ENCODE data around the gene FAM118A.
"Not testable (repeated sequence)": the region's sequence is repeated elsewhere in the genome, so short reads cannot be mapped to it uniquely, and the experiment has no call there.

The FAM118A gene

DNA sequence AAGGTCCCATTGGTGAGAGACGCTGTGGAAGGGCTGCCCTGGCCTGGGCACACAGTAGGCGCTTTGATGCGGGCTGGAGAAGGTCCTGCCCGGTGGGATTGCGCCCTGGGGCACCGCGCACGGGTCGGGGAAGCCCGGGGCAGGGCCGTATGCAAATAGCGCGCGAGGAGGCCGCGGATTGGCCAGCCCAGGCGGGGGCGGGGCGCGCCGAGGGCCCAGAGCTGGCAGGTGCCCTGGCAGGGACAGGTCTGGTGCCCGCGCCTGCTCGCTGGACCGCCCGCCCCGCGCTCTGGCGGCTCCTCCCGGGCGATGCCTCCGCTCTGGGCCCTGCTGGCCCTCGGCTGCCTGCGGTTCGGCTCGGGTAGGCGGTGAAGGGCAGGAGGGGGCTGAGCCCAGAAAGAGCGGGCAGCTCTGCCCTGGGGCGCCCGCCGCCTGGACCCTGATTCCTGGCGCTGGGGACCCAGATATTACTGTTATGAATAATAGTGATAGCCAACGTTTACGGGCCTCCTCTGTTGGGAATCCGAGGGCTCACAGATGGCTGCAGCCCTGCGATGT lies 24.9 kb upstream of the FAM118A start, which contains the start of gene UPK3A:
UPK3A (plus strand) TSS at position 245 of the 558 bp plus-strand sequence; CDS start at position 310, 65 bp downstream.
- no peak for DNase-seq

- no peak for DNase-seq
Measured at GRCh38 chr22:45285263-45286058, 24.3 kb upstream of the FAM118A start.

- no peak for DNase-seq
Measured at GRCh38 chr22:45286854-45287551, 22.7 kb upstream of the FAM118A start.

DNA sequence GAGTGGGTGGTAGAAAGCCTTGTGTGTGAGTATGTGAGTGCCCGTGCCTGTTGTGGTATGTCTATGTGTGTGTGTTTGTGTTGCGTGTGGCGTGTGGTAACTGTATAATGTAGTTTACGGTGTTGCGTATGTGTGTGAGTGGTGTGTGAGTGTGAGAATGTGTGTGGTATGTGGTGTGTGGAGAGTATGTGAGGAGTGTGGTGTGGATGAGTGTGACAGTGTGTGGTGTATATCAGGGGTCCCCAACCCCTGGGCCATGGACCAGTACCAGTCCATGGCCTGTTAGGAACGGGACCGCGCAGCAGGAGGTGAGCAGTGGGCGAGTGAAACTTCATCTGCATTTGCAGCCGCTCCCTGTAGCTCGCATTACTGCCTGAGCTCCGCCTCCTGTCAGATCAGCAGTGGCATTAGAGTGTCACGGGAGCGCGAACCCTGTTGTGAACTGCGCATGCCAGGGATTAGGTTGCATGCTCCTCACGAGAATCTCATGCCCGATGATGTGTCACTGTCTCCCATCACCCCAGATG lies 19.3 kb upstream of the FAM118A start:
- DNase-seq = peak; percentile 38

DNA sequence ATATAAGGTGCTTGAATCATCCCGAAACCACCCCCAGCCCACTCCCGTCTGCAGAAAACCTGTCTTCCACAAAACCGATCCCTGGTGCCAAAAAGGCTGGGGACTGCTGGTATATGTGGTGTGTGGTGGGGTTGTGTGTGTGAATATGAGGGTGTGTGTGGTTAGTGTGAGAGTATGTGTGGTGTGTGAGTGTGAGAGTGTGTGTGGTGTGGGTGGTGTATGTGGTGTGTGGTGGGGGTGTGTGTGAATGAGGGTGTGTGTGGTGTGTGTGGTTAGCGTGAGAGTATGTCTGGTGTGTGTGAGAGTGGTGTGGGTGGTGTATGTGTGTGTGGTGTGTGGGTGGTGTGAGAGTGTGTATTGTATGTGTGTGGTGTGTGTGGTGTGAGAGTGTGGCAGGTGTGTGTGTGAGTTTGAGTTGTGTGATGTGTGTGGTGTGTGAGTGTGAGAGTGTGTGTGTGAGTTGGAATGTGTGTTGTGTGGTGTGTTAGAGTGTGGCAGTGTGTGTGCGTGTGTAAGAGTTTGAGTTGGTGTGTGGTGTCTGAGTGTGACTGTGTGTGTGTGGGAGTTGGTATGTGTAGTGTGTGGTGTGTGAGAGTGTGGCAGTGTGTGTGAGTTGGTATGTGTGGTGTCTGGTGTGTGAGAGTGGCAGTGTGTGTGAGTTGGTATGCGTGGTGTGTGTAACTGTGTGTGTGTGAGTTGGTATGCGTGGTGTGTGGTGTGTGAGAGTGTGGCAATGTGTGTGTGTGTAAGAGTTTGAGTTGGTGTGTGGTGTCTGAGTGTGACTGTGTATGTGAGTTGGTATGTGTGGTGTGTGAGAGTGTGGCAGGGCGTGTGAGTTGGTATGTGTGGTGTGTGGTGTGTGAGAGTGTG lies 18.4 kb upstream of the FAM118A start:
- no peak for DNase-seq

DNA sequence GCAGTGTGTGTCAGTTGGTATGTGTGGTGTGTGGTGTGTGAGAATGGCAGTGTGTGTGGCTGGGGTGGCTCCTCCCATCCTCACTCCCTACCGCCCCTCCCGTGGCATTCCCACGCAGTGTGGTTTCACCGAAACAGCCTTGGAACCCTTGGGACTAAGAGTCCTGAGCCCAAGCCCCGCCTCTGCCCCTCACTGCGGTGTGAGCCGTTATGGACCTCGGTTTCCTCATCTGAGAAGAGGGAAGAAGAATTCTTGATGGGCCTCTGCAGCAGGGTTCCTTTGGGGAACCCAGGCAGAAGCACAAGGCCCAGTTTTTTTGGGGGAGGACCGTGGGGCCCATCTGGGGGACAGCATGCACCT lies 17.8 kb upstream of the FAM118A start:
- DNase-seq = no peak

DNA sequence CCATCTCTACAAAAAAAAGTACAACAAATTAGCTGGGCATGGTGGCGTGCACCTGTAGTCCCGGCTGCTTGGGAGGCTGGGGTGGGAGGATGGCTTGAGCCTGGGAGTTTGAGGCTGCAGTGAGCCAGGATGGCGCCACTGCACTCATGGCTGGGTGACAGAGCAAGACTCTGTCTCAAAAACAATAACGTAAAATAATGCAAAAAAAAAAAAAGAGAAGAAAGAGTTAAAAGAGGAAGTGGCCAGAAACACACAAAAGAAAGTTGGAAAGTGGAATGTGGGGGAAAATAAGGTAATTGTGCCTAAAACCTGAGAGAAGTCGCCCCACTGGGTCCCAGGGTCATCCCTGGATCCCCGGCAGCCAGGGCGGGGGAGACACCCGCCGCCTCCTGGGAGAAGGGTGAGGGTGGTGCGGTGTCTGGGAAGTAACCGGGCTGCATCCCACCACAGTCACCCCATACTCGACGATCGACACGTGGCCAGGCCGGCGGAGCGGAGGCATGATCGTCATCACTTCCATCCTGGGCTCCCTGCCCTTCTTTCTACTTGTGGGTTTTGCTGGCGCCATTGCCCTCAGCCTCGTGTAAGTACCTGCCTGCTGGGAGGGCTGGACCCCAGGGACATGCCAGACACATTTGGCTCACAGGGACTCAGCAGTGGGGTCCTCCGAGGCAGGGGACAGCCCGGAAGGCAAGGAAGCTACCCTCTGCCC lies 16.8 kb upstream of the FAM118A start:
- DNase-seq = no peak

- no peak for DNase-seq
Measured at GRCh38 chr22:45294030-45294429, 15.7 kb upstream of the FAM118A start.

DNA sequence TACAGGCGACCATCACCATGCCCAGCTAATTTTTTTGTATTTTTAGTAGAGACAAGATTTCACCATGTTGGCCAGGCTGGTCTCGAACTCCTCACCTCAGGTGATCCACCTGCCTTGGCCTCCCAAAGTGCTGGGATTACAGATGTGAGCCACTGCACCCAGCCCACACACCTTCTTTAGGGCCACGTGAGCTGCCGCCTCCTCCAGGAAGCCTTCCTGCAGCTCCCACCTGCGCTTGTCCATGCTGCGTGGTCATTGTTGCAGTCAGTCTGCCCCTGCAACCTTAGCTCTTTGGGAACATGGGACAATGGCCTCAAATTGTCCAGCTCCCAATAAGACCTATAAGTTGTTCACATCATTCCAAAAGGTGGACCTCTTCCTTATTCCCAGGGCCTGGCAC lies 14.7 kb upstream of the FAM118A start:
- not testable (repeated sequence) for DNase-seq

GRCh38 chr22:45295492-45295891 lies 14.2 kb upstream of the FAM118A start:
- DNase-seq = no peak

- no peak for DNase-seq
Measured at GRCh38 chr22:45296628-45297297, 13.0 kb upstream of the FAM118A start.

DNA sequence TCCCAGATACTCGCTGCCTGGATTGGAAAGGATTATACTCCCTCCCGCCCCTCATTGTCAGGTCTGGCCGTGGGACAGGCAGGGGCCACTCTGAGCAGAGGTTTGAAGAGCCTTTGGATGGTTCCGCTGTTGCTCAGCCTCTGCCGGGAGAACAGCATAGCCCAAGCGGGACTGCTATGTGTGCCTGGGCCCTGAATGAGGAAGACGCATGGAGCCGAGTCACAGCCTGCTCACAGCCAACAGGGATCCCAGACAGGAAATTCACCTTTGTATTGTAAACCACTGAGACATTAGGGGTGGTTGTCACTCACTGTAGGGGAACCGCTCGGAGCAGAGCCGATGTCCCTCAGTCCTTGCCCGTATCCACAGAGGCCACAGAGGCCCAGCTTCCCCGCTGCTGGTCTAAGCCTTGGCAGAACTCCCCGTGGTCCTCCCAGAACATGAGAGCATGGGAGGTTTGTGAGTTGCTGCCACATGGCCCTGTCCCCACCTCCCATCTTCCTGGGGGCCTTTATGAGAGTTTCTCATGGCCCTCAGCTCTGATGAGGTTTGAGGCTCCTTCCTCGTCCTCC lies 10.7 kb upstream of the FAM118A start:
- no peak for DNase-seq

- DNase-seq = no peak
Measured at GRCh38 chr22:45302751-45303150, 7.0 kb upstream of the FAM118A start.

GRCh38 chr22:45303181-45303580 lies 6.6 kb upstream of the FAM118A start:
- DNase-seq = no peak

- no peak for DNase-seq
Measured at GRCh38 chr22:45304971-45305370, 4.8 kb upstream of the FAM118A start.

DNA sequence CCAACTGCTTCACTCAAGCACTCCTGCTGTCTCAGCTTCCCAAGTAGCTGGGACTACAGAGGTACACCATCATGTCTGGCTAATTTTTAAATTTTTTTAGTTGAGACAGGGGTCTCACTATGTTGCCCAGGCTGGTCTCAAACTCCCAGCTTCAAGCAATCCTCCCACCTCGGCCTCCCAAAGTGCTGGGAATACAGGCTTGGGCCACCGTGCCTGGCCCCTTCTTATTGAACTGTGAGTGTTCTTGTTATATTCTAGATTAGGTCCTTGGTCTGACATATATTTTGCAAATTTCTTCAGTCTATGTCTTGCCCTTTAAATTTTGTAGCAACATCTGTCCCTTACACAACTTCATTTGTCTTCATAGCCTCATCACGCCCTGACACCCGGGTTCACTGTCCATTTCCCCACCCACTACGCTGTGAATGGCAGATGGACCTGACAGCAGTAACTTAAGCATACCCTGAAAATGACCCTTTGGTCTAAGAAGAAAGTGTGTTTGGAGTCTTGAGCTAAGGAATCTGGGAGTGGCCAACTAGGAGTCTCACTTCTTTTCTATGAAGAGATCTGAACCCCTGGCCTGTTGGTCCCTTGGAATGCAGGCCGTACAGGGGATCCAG lies 4.2 kb upstream of the FAM118A start:
- DNase-seq = no peak

DNA sequence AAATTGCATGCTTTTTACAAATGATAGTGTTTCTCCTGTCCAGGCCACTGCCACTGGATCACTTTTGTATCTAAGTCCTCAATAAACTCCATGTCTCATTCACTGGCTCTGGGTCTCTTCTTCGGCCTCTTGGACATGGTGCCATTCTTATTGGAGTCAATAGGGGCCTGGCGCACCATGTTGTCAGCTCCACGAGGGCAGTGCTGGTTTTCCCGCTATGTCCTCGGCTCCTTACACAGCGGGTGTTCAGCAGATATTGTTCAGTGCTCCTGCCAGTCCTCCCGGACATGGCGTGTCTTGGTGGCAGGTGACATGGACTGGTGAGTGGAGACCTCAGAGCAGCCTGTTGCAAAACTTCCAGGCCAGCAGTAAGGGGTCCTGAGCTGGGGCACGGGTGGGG lies 3.6 kb upstream of the FAM118A start:
- no peak for DNase-seq

DNA sequence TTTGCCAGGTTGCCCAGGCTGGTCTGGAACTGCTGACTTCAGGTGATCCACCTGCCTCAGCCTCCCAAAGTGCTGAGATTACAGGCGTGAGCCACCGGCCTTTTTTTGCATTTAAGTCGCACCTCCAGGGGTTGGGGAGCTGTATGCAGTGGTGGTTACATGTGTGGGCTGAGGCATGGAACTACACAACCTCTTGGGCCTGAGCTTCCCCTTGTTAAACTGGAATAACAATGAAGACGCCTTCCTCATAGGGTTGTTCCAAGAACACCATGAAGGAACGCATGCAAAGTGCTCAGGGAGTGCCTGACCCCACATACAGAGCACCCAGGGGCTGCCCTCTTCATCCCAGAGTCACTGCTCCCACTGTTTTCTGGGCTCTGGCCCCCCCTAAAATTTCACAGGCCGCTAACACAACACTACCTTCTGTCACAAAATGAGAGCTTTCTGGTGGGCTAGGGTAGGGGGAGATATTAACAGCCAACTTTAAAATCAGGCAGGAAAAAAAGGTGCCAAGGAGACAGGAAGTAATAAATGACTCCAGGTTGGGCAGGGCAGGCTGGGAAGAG lies 1.3 kb upstream of the FAM118A start:
- no peak for DNase-seq

- DNase-seq = no peak
Measured at GRCh38 chr22:45308957-45309421, 745 bp upstream of the FAM118A start.

- DNase-seq = no peak
Measured at GRCh38 chr22:45310331-45310976, 720 bp downstream of the FAM118A start.
